Measurements from ENCODE around the gene TAF1. TPM values are rescaled to one million over a fixed set of nuclear protein-coding genes. Genes with fewer than 3 reads are reported as not detected.
"Not testable (repeated sequence)": the region's sequence is repeated elsewhere in the genome, so short reads cannot be mapped to it uniquely, and the experiment has no call there.

The TAF1 gene, protein sequence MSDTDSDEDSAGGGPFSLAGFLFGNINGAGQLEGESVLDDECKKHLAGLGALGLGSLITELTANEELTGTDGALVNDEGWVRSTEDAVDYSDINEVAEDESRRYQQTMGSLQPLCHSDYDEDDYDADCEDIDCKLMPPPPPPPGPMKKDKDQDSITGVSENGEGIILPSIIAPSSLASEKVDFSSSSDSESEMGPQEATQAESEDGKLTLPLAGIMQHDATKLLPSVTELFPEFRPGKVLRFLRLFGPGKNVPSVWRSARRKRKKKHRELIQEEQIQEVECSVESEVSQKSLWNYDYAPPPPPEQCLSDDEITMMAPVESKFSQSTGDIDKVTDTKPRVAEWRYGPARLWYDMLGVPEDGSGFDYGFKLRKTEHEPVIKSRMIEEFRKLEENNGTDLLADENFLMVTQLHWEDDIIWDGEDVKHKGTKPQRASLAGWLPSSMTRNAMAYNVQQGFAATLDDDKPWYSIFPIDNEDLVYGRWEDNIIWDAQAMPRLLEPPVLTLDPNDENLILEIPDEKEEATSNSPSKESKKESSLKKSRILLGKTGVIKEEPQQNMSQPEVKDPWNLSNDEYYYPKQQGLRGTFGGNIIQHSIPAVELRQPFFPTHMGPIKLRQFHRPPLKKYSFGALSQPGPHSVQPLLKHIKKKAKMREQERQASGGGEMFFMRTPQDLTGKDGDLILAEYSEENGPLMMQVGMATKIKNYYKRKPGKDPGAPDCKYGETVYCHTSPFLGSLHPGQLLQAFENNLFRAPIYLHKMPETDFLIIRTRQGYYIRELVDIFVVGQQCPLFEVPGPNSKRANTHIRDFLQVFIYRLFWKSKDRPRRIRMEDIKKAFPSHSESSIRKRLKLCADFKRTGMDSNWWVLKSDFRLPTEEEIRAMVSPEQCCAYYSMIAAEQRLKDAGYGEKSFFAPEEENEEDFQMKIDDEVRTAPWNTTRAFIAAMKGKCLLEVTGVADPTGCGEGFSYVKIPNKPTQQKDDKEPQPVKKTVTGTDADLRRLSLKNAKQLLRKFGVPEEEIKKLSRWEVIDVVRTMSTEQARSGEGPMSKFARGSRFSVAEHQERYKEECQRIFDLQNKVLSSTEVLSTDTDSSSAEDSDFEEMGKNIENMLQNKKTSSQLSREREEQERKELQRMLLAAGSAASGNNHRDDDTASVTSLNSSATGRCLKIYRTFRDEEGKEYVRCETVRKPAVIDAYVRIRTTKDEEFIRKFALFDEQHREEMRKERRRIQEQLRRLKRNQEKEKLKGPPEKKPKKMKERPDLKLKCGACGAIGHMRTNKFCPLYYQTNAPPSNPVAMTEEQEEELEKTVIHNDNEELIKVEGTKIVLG (N-terminal part only)
- total RNA-seq: 10 to 100 TPM; 61.4 to 70.0 (median 63.3) TPM
- 64.5 TPM for total RNA-seq (2013)
- 68.3 to 198 (median 119) reads per million in 29 experiments for total RNA-seq

DNA sequence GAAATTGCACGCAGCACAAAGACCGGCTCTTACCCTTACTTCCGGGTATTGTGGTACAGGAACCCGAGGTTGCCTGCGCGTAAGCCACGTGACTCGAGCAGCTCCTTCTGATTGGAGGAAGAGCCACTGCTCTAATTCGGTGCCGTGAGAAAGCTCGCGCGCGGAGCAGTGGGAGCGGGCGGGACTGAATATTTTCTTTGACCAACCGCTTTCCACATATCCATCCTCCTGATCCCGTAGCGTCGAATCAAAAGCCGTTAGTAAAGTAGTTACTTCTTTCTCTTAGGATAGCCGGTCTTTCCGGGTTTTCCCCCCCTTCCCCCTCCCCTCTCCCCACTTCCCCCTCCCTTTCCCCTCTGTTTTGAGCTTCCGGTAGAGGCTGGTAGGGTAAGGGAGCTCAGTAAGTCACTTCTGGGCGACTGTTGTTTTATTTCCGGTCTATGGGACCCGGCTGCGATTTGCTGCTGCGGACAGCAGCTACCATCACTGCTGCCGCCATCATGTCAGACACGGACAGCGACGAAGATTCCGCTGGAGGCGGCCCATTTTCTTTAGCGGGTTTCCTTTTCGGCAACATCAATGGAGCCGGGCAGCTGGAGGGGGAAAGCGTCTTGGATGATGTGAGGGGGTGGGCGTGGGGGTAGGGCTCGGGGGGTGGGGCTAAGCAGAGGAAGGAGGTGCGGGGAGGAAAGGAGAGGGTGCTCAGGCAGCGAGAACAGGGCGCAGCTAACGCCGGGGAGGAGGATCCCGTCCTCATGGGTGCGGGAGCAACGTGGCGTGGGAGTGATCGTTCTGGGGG is at the start of gene TAF1:
TSS of gene TAF1 (plus strand) at position 483 of the 799 bp plus-strand sequence. CDS start at position 501, 18 bp downstream.
- peak; percentile 65 to 96 (median 93) for DNase-seq
- ChIA-PET POLR2A (interaction anchor here (0.5 to 1.9 kb wide), 25 partner anchors 9 to 826 kb away, joined by 3 to 26 read pairs (median 4); partner anchors contain the start of genes NONO (in 2 of the 2), IL2RG (in 1 of the 2), MED12 (in 1 of the 2) and OGT (in 1 of the 2)), CTCF (interaction anchor here (0.6 to 1.0 kb wide), 9 partner anchors 19 to 1232 kb away, joined by 3 to 11 read pairs (median 4); partner anchors contain the start of genes IGBP1 (in 1 of the 2), NONO (in 1 of the 2) and ZMYM3 (in 1 of the 2))
- H3K9me3 Mint-ChIP-seq: no peaks in the 10 kb centered on the region
- H3K4me1 Mint-ChIP-seq: peaks cover 21 to 33% (median 29%) of the 10 kb centered on the region in 3 donors
- H3K4me3 Mint-ChIP-seq: peak within 1 kb of the TSS; percentile 83 to 99 (median 95)
- peaks cover 0 to 14% of the 10 kb centered on the region in 2 donors for H3K36me3 ChIP-seq (ENCODE audit: control insufficient read depth in 2 of 2, extremely low read depth in 1 of 2, insufficient read depth in 1 of 2, low read length in 1 of 2)
- peak within 1 kb of the TSS; percentile 97 to 100 for H3K27ac Mint-ChIP-seq
- no peaks in the 10 kb centered on the region for H3K9me3 ChIP-seq
- WGBS (ENCODE audit: insufficient coverage): under 1% methylated on average over 19 of the region's 51 CpGs
- ATAC-seq (replicated peaks in 1 of 4): peak; percentile 89 to 90 (median 89)
- no peaks in the 10 kb centered on the region for H3K27me3 Mint-ChIP-seq
- peak within 1 kb of the TSS; percentile 86 for H3K27ac ChIP-seq (ENCODE audit: low read length)
- peaks cover 6 to 30% of the 10 kb centered on the region in 2 experiments for H3K4me1 ChIP-seq (ENCODE audit: control insufficient read depth in 1 of 2, extremely low read depth in 1 of 2, insufficient read depth in 2 of 2, low read length in 2 of 2)
- H3K4me3 ChIP-seq (ENCODE audit: control insufficient read depth in 1 of 2, extremely low read depth in 1 of 2, low read length in 1 of 2): peak within 1 kb of the TSS; percentile 69 to 89
- H3K27me3 ChIP-seq (replicated peaks in 1 of 2; ENCODE audit: control insufficient read depth in 2 of 2, extremely low read depth in 1 of 2, insufficient read depth in 2 of 2, low read length in 1 of 2): no peaks in the 10 kb centered on the region
- peaks cover 10% of the 10 kb centered on the region for H3K36me3 Mint-ChIP-seq

DNA sequence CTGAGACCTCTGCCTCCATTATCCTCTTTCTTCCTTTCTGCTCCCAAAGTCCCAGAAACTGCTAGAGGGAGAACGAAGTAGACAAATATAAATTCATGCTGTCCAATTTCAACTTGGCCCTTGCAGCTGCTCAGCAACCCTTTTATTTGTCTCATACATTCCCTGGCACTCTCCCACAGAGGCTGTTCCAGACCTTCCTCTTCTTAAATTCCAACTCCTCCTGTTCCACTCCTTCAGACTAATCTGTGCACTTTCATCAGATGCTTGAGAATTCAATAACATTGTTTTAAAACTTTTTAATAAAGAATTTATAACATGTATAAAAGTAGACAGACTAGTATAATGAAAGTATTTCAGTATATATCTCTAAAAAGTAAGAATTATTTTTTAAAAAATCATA is 49.2 kb upstream of the TAF1 start:
- H3K4me3 ChIP-seq (ENCODE audit: control insufficient read depth in 1 of 2, extremely low read depth in 1 of 2, low read length in 1 of 2); CTCF ChIA-PET; H3K36me3 Mint-ChIP-seq; H3K9me3 ChIP-seq; H3K27ac Mint-ChIP-seq; H3K27me3 ChIP-seq (replicated peaks in 1 of 2; ENCODE audit: control insufficient read depth in 2 of 2, extremely low read depth in 1 of 2, insufficient read depth in 2 of 2, low read length in 1 of 2); ATAC-seq (replicated peaks in 1 of 4); H3K36me3 ChIP-seq (ENCODE audit: control insufficient read depth in 2 of 2, extremely low read depth in 1 of 2, insufficient read depth in 1 of 2, low read length in 1 of 2); H3K4me3 Mint-ChIP-seq; H3K27ac ChIP-seq (ENCODE audit: low read length); H3K4me1 Mint-ChIP-seq; H3K27me3 Mint-ChIP-seq; H3K9me3 Mint-ChIP-seq; DNase-seq; H3K4me1 ChIP-seq (ENCODE audit: control insufficient read depth in 1 of 2, extremely low read depth in 1 of 2, insufficient read depth in 2 of 2, low read length in 2 of 2): not testable (repeated sequence)
- no CpG with 5 or more reads among the region's 1 CpG for WGBS (ENCODE audit: insufficient coverage)
- POLR2A ChIA-PET: interaction anchor here (0.6 to 0.7 kb wide), 2 partner anchors 34 to 124 kb away, joined by 3 read pairs; no protein-coding TSS in a partner anchor

DNA sequence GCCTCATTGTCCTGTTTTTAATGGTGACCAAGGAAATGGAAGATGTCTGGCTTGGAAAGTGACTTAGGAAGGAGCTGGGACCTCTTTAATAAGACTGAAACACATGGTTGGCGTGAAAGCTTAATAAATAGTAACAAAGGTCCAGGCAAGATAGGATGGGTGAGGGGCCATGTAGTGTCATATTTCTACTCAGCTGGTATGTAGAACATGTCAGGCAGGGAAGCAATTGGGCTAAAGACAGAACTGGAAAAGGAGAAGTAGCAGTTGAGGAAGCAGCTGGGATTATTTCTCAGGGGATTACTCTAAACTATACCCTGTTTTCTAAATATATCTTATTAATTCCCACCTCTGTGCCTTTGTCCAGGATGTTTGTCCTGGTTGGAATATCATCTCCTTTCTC is 46.0 kb upstream of the TAF1 start:
- Mint-ChIP-seq H3K27ac (no peak overlapping the region), H3K9me3 (no peaks in the 10 kb centered on the region), H3K36me3 (no peaks in the 10 kb centered on the region), H3K27me3 (peaks cover 0 to 3% of the 10 kb centered on the region in 2 donors), H3K4me1 (no peaks in the 10 kb centered on the region), H3K4me3 (no peak overlapping the region)
- H3K9me3 ChIP-seq: no peaks in the 10 kb centered on the region
- no peaks in the 10 kb centered on the region for H3K4me1 ChIP-seq (ENCODE audit: control insufficient read depth in 1 of 2, extremely low read depth in 1 of 2, insufficient read depth in 2 of 2, low read length in 2 of 2)
- DNase-seq (no peak), ATAC-seq (replicated peaks in 1 of 4) (no peak)
- no peak overlapping the region for H3K4me3 ChIP-seq (ENCODE audit: control insufficient read depth in 1 of 2, extremely low read depth in 1 of 2, low read length in 1 of 2)
- no peaks in the 10 kb centered on the region for H3K27me3 ChIP-seq (replicated peaks in 1 of 2; ENCODE audit: control insufficient read depth in 2 of 2, extremely low read depth in 1 of 2, insufficient read depth in 2 of 2, low read length in 1 of 2)
- CTCF ChIA-PET: interaction anchor here in 1 of 2 donors (0.6 kb wide), 1 partner anchor 11 kb away, joined by 4 read pairs; no protein-coding TSS in a partner anchor
- H3K27ac ChIP-seq (ENCODE audit: low read length): no peak overlapping the region
- H3K36me3 ChIP-seq (ENCODE audit: control insufficient read depth in 2 of 2, extremely low read depth in 1 of 2, insufficient read depth in 1 of 2, low read length in 1 of 2): no peaks in the 10 kb centered on the region
- WGBS (ENCODE audit: insufficient coverage): no CpG with 5 or more reads among the region's 1 CpG
- POLR2A ChIA-PET: no interaction called here

DNA sequence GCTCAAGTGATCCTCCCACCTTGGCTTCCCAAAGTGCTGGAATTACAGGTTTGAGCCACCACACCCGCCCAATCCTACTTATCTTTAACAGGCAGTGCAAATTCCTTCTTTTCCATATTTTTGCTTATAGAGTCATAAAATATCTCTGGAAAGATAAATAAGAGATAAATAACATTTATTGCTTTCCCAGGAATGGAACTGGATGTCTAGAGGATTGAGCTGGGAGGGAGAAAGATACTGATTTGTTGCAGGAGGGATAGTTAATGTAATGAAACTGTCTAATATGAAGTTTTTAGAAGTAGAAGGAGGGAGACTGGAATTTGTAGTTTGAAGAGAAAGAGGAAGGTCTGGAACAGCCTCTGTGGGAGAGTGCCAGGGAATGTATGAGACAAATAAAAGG is 44.4 kb upstream of the TAF1 start:
- Histone ChIP-seq H3K4me3 (ENCODE audit: control insufficient read depth in 1 of 2, extremely low read depth in 1 of 2, low read length in 1 of 2) (no peak overlapping the region), H3K4me1 (ENCODE audit: control insufficient read depth in 1 of 2, extremely low read depth in 1 of 2, insufficient read depth in 2 of 2, low read length in 2 of 2) (no peaks in the 10 kb centered on the region), H3K36me3 (ENCODE audit: control insufficient read depth in 2 of 2, extremely low read depth in 1 of 2, insufficient read depth in 1 of 2, low read length in 1 of 2) (no peaks in the 10 kb centered on the region), H3K27me3 (replicated peaks in 1 of 2; ENCODE audit: control insufficient read depth in 2 of 2, extremely low read depth in 1 of 2, insufficient read depth in 2 of 2, low read length in 1 of 2) (no peaks in the 10 kb centered on the region), H3K27ac (ENCODE audit: low read length) (no peak overlapping the region), H3K9me3 (no peaks in the 10 kb centered on the region)
- no CpG with 5 or more reads among the region's 1 CpG for WGBS (ENCODE audit: insufficient coverage)
- POLR2A ChIA-PET: no interaction called here
- ATAC-seq (replicated peaks in 1 of 4): no peak
- Mint-ChIP-seq H3K4me3 (no peak overlapping the region), H3K27me3 (peaks cover 0 to 3% of the 10 kb centered on the region in 2 donors), H3K27ac (no peak overlapping the region), H3K36me3 (peaks cover 2% of the 10 kb centered on the region), H3K4me1 (no peaks in the 10 kb centered on the region), H3K9me3 (peaks cover 0 to 2% (median 0%) of the 10 kb centered on the region in 3 donors)
- CTCF ChIA-PET: no interaction called here
- DNase-seq: no peak

DNA sequence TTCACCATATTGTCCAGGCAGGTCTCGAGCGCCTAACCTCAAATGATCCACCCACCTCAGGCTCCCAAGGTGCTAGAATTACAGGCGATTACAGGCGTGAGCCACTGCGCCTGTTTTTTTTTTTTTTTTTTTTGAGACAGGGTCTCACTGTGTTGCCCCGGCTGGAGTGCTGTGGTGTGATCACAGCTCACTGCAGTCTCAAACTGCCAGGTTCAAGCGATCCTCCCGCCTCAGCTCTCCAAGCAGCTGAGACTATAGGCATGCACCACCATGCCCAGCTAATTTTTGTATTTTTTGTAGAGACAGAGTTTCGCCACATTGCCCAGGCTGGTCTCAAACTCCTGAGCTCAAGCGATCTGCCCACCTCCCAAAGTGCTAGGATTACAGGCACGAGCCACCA is 41.7 kb upstream of the TAF1 start:
- WGBS (ENCODE audit: insufficient coverage): 100% methylated on average over 3 of the region's 11 CpGs
- H3K36me3 Mint-ChIP-seq; H3K27ac Mint-ChIP-seq; ATAC-seq (replicated peaks in 1 of 4); H3K27me3 Mint-ChIP-seq; DNase-seq; POLR2A ChIA-PET; H3K9me3 ChIP-seq; H3K4me3 Mint-ChIP-seq; H3K36me3 ChIP-seq (ENCODE audit: control insufficient read depth in 2 of 2, extremely low read depth in 1 of 2, insufficient read depth in 1 of 2, low read length in 1 of 2); H3K4me3 ChIP-seq (ENCODE audit: control insufficient read depth in 1 of 2, extremely low read depth in 1 of 2, low read length in 1 of 2); H3K27ac ChIP-seq (ENCODE audit: low read length); H3K9me3 Mint-ChIP-seq; H3K4me1 ChIP-seq (ENCODE audit: control insufficient read depth in 1 of 2, extremely low read depth in 1 of 2, insufficient read depth in 2 of 2, low read length in 2 of 2); CTCF ChIA-PET; H3K27me3 ChIP-seq (replicated peaks in 1 of 2; ENCODE audit: control insufficient read depth in 2 of 2, extremely low read depth in 1 of 2, insufficient read depth in 2 of 2, low read length in 1 of 2); H3K4me1 Mint-ChIP-seq: not testable (repeated sequence)

All from T-cell (primary cell).